GM23248 (cell line): ENCODE measurements around the gene MRAS.

Experiments
- EZH2 ChIP-seq: fragments of 200-600 bp; sonication (generic); IDR thresholded peaks from 2 replicates; pipeline ENCODE4 v1.6.1; 2018; ENCODE audit warnings: antibody characterized with exemption, mild to moderate bottlenecking; ENCODE audit not compliant: insufficient read depth, poor library complexity, severe bottlenecking
- EZH2phosphoT487 ChIP-seq: fragments of 200-600 bp; sonication (generic); IDR thresholded peaks from 2 replicates; pipeline ENCODE4 v1.6.1; 2018; ENCODE audit warnings: antibody characterized with exemption, moderate library complexity, mild to moderate bottlenecking, low read depth; ENCODE audit not compliant: insufficient read depth

DNA sequence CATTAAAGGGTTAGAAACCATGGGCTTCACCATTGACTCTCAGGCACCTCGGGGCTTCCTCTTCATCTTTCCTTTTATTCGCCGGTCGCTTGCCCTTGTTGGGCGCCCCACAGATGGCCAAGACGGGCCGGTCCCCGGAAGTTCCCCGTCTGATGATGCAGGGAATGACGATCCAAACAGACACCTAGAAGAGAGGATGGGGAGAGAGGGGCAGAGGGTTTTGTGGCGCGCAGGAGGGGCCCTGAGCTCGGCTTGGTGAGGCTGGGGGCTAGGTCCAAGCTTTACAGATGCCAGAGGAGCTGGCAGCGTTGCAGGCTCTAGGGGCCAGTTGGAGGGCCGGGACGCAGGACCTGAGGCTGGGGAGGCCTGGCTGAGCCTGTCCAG lies 85.5 kb downstream of the MRAS start:
- TF ChIP-seq EZH2 = no peak
- TF ChIP-seq EZH2phosphoT487 = no peak
